Omental fat pad (tissue), 4 donors: ENCODE measurements around the gene TNFRSF17. TPM values are rescaled to one million over a fixed set of nuclear protein-coding genes. Genes with fewer than 3 reads are reported as not detected.
"Not testable (repeated sequence)": the region's sequence is repeated elsewhere in the genome, so short reads cannot be mapped to it uniquely, and the experiment has no call there.

Experiments
- ATAC-seq: fragments of 150-250 bp; one replicate; pipeline ENCODE4 v1.9.1; 2016; ENCODE audit warnings: mild to moderate bottlenecking, moderate library complexity; ENCODE audit not compliant: low FRiP score
- DNase-seq: peaks from one replicate; pipeline ENCODE4 v3.0.0-alpha.2; 2019; ENCODE audit warnings: low spot score
- CTCF ChIP-seq, 3 donors: fragments of 450-650 bp; IDR thresholded peaks; one replicate each; pipeline ENCODE4 v1.5.1; 2016 to 2017; ENCODE audit warnings: antibody characterized with exemption in 3 of 3, mild to moderate bottlenecking in 3 of 3, moderate library complexity in 2 of 3
- total RNA-seq, 4 donors: library from RNA; depleted of rRNA; stranded (reverse); fragments of >200 nt; gene quantifications; one replicate each; pipeline ENCODE4 v1.1.0, GENCODE V29; 2016

TNFRSF17 gene
- total RNA-seq, 4 donors from 2014 or later, result 1.2 TPM; not detected in 3

- ATAC-seq (no peak), DNase-seq (no peak)
- no peak for TF ChIP-seq CTCF (IDR thresholded peaks at IDR 0.05)
These were observed 1.3 kb upstream of the TNFRSF17 start for GRCh38 chr16:11963706-11964105.

GRCh38 chr16:11966173-11966572 lies 1.2 kb downstream of the TNFRSF17 start:
- ATAC-seq (no peak), DNase-seq (no peak)
- no peak for TF ChIP-seq CTCF (IDR thresholded peaks at IDR 0.05)

GRCh38 chr16:11967195-11967911 lies 2.3 kb downstream of the TNFRSF17 start:
- ATAC-seq (no peak), DNase-seq (no peak)
- no peak for TF ChIP-seq CTCF (IDR thresholded peaks at IDR 0.05)

GRCh38 chr16:11968577-11968976 lies 3.6 kb downstream of the TNFRSF17 start:
- ATAC-seq (no peak), DNase-seq (no peak)
- no peak for TF ChIP-seq CTCF (IDR thresholded peaks at IDR 0.05)

- not testable (repeated sequence) for ATAC-seq, DNase-seq
These were observed 5.3 kb downstream of the TNFRSF17 start for GRCh38 chr16:11970292-11970691.

- ATAC-seq (no peak), DNase-seq (no peak)
- TF ChIP-seq CTCF (IDR thresholded peaks at IDR 0.05), result no peak
These were observed 7.1 kb downstream of the TNFRSF17 start for GRCh38 chr16:11972128-11972527.

GRCh38 chr16:11973070-11973469 lies 8.1 kb downstream of the TNFRSF17 start:
- no peak for ATAC-seq

More at GRCh38 chr16:11973070-11973469, 8.1 kb downstream of the TNFRSF17 start:
- no peak for DNase-seq
- TF ChIP-seq CTCF (IDR thresholded peaks at IDR 0.05), result no peak
